Measurements from ENCODE around the gene DOCK10. TPM values are rescaled to one million over a fixed set of nuclear protein-coding genes. Genes with fewer than 3 reads are reported as not detected.
A peak's percentile ranks its signal among the peaks of the same experiment; 100 is the strongest.

The DOCK10 gene
- total and polyA plus RNA-seq, 2 donors (not counting 1 experiment from before 2014, with no cell fraction given) = 49.5 to 139 TPM

GRCh38 chr2:224958462-224958857 lies 83.8 kb downstream of the DOCK10 start:
- Histone ChIP-seq H3K79me2 (ENCODE audit: control insufficient read depth, insufficient read depth, low read length) (peaks cover 71% of the 10 kb centered on the region), H3K27me3 (replicated peaks in 1 of 4; ENCODE audit: control extremely low read depth in 1 of 4, control insufficient read depth in 3 of 4, insufficient read depth in 4 of 4, low read length in 3 of 4) (no peaks in the 10 kb centered on the region), H3K27ac (ENCODE audit: low read length in 2 of 2) (peak overlapping the region; percentile 86 to 94), H3K36me3 (replicated peaks in 1 of 2; ENCODE audit: control extremely low read depth in 1 of 2, control insufficient read depth in 1 of 2, extremely low read depth in 1 of 2, insufficient read depth in 2 of 2, low read length in 1 of 2) (no peaks in the 10 kb centered on the region), H3K9ac (ENCODE audit: low read length) (peak overlapping the region; percentile 62), H3K4me1 (ENCODE audit: control insufficient read depth in 2 of 2, insufficient read depth in 2 of 2, low read length in 2 of 2) (peaks cover 47 to 56% of the 10 kb centered on the region in 2 donors), H3K4me2 (replicated peaks; ENCODE audit: low read depth, low read length, poor library complexity, severe bottlenecking) (peak overlapping the region; percentile 80), H4K20me1 (ENCODE audit: control insufficient read depth, insufficient read depth, low read length, poor library complexity, severe bottlenecking) (no peaks in the 10 kb centered on the region), H3K9me3 (ENCODE audit: control extremely low read depth in 1 of 3, control insufficient read depth in 2 of 3, insufficient read depth in 1 of 3, low read length in 2 of 3) (peaks cover 0 to 4% (median 0%) of the 10 kb centered on the region in 3 donors), H3K4me3 (ENCODE audit: control extremely low read depth in 1 of 5, extremely low read depth in 1 of 5, insufficient read depth in 1 of 5, low read depth in 2 of 5, low read length in 4 of 5) (peak overlapping the region in 1 of 5 experiments; percentile 59), H2AFZ (ENCODE audit: insufficient read depth, low read depth, low read length, poor library complexity, severe bottlenecking) (peak overlapping the region; percentile 69)
- Mint-ChIP-seq H3K9me3 (ENCODE audit: insufficient read depth) (no peaks in the 10 kb centered on the region), H3K4me3 (peak overlapping the region; percentile 81), H3K27ac (peak overlapping the region; percentile 93), H3K4me1 (peaks cover 76% of the 10 kb centered on the region), H3K27me3 (no peaks in the 10 kb centered on the region)
- ATAC-seq (ENCODE audit: low read depth) = no peak
- POLR2A ChIA-PET = interaction anchor here (1.1 to 1.9 kb wide), 5 partner anchors 10 to 20 kb away, joined by 3 to 9 read pairs (median 8); no protein-coding TSS in a partner anchor
- TF ChIP-seq EZH2 (IDR thresholded peaks at IDR 0.05; ENCODE audit: borderline replicate concordance, insufficient read depth, low read depth, low read length, poor library complexity, severe bottlenecking) (no peak), CTCF (IDR thresholded peaks at IDR 0.05) (no peak)
- WGBS (ENCODE audit: insufficient coverage) = no CpG with 5 or more reads among the region's 3 CpGs
- DNase-seq = no peak
- CTCF ChIA-PET = interaction anchor here (1.4 to 2.9 kb wide), 6 partner anchors 9 to 43 kb away, joined by 3 to 21 read pairs (median 8); no protein-coding TSS in a partner anchor
- intact Hi-C loops (cut with micrococcal nuclease) = loop anchor here (1.0 to 10.0 kb wide), 2 partner anchors 12 to 1124 kb away; partner anchors contain the start of gene AP1S3
